ENCODE data around the gene BEX3.
"Not testable (repeated sequence)": the region's sequence is repeated elsewhere in the genome, so short reads cannot be mapped to it uniquely, and the experiment has no call there.

The BEX3 gene

DNA sequence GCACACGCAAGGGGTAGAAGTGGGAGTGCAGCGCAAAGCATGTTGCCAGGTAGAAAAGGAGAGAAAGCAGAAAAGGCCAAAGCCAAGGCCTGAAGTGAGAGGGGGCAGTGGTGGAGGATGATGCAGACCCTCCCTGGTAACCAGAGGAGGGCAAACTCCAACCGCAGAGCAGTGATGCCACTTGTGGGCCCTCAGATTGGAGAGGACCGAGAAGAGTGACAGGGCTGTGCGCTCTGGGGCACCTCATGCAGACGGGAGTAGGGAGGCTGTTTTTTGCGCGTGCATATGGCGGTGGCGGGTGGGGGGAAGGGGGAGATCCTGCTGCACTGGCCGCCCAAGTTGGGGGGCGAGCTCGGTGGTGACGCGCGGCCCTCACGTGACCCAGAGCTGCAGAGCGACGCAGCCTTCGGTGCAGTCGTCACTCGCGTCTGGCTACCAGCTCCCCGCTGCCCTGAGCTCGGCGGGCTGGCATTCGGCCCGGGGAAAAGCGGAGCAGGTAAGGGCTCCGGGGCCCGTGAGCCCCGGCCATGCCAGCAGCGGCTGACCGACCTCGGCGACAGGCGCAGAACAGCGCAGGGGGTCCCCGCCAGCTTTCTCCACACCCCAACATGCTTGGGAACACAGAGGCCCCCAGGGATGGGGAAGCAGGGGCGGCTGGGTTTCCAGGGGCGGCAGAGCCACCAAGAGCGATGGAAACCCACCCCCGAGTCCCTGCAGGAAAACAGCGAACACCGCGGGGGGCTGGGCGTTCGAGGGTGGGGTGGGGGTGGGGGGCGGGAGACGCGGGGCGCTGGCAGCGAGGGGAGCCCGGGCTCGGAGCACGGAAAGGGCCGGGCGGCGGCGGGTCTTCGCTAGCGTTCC, at the start of gene BEX3:
Gene BEX3, plus strand, starts transcription at position 421 of the 861 bp plus-strand sequence. CDS start 984 bp downstream, outside the sequence.
- no peak for DNase-seq (ENCODE audit: low read depth)

DNA sequence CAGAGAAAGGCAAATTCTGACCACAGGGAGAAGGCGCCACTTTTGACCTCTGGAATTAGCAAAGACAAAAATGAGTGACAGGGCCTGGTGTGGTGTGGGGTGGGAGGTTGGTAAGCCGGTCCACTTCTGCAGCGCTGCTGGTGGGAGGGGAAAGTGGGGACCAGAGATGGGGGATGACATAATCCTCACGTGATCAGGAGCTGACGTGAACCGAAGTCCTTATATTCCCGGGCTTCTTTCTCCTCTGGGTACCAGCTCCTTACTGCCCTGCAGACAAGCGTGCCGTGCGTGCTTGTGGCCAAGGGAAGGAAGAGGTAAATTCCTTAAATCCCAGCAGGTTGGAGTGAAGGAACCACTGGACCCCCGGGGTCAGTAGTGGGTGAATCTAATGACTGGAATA, 46.3 kb upstream of the BEX3 start, which contains the start of gene TCEAL7:
Gene TCEAL7, plus strand, starts transcription at position 249 of the 400 bp plus-strand sequence. CDS start 1,165 bp downstream, outside the sequence.
- DNase-seq (ENCODE audit: low read depth): peak; percentile 30

DNA sequence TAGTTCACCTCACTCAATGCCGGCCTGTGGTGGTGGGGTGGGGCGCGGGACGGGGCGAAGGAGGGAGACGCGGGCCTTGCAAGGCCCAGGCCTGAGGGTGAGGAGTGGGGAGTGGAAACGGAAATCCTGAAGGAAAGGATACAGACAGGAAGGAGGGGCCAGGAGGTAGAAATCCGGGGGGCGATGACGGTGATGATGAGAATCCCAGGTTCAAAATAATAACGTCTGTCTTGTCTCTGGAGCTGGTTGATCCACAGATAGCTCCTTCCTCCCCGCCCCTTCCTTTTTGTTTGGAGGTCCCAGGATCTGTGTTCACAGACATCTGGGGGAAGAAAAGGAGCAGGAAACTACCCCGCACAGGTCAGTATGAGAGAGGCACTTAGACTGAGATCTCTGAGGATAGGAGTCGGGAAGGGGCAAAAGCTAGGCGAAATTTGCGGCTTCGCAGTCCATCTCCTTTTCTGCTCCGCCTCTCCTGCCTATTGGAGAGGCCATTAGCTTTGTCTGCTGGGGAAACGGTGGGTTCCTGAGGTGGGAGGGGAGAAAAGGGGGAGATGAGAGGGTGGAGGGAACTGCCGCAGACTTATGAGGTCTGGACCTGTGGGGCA, 45.6 kb upstream of the BEX3 start:
- peak; percentile 12 for DNase-seq (ENCODE audit: low read depth)

DNA sequence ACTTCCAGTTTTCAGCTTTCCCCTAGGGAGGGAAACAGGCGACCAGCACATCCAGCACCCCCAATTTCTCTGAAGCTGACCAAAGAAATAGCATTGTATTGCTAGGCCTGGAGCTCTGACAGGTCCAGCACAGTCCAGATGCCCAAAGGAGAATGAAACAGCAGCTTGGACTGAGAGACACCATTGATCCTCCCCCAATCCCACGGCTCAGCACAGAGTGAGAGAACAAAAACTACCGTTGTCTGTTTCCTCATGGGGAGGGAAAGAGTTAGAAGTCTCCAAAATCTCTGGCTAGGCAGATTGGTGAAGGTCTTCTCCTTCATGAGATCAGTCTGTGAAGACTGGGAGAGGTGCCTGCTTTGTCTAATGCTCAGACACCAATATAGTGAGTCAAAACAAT, 37.7 kb upstream of the BEX3 start:
- no peak for DNase-seq (ENCODE audit: low read depth)

DNA sequence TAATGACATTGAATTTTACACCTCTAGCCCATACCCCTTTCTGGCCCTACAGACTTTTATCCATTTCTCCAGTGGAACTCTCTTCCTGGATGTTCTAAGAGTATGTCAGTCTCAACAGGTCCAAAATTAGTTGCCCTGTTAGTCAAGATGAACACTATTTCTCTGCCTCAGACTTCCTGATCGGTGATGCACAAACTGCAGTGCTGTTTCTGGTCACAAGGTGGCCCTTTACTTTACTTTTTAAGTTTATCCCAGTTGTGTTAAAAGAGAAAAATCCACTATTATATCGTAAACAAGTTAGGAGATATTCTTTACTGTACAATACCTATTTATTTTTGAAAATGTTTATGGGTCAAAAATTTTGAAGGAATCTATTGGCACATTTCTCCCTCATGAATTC, 33.2 kb upstream of the BEX3 start:
- peak; percentile 49 for DNase-seq (ENCODE audit: low read depth)

DNA sequence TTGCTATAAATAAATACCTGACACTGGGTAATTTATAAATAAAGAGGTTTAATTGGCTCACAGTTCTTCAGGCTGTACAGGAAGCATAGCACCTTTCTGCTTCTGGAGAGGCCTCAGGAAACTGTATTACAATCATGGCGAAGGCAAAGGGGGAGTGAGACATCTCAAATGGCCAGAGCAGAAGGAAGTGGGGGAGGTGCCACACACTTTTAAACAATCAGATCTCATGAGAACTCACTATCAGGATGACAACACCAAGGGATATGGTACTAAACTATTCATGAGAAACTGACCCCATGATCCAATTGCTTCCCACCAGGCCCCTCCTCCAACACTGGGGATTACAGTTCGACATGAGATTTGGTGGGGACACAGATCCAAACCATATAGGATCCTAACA, 31.7 kb upstream of the BEX3 start:
- no peak for DNase-seq (ENCODE audit: low read depth)

DNA sequence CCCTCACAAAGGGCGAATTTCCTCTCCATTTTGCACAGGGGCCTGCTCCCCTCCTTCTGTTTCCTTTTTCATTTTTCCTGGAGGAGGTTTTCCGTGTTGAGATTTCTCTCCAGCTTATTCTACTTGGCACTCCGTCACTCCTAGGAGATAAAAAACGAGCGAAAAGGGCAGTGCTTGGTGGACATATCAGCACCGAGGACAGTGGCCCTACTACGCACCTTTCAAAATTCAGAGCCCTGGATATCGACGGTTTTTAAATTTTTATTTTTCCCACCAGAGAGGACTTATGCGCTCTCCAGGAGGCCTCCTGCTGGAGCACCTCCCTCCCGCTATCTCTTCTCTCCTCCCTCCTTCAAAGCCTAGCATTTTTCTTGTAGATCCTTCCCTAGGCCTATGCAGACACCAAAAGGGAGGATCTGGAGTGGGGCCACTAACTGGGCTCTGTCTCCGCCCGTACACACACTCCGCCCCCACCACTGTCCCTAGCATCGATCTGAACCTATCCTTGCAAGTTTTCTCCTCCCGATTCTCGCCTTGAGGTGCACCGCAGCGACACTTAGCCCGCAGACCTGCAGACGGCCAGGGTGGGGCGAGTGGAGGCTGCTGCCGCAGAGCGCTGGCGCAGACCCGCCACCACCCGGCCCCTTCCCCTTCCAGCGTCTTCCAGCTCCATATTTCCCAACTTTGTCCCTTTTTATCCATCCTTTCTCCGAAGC, 28.5 kb upstream of the BEX3 start:
- DNase-seq (ENCODE audit: low read depth): no peak

DNA sequence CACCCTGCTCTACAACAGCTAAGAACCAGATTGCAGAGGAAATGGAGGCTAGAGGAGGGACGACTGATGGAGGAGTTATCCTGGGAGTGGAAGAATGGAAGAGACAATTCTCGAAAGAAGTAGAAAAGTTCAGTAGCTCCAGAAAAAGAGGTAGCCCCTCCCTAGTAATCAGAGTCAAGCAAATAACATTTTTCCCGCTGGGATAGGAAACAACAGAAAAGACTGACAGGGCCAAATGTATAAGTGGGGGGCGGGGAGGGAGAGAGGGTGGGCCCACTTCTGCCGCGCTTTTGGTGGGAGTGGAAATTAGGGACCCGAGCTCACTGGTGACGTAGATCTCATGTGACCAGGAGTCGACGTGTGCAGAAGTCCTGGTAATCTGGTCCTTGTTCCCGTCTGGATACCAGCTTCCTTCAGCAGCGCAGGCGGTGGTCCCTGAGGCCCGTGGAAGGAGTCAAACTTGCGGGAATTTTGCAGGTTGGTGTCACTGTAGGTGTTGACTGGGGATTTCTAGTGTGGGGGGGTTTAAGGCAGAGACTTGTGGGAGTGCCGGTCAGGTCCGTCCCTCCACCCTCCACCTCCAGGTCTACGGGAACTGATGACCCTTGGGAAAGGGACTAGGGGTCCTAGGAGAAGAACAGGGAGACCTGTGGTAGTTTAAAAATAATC, 20.1 kb upstream of the BEX3 start, which contains the start of gene TCEAL9:
Gene TCEAL9, plus strand, starts transcription at position 377 of the 669 bp plus-strand sequence. CDS start 1,179 bp downstream, outside the sequence.
- peak; percentile 73 for DNase-seq (ENCODE audit: low read depth)

DNA sequence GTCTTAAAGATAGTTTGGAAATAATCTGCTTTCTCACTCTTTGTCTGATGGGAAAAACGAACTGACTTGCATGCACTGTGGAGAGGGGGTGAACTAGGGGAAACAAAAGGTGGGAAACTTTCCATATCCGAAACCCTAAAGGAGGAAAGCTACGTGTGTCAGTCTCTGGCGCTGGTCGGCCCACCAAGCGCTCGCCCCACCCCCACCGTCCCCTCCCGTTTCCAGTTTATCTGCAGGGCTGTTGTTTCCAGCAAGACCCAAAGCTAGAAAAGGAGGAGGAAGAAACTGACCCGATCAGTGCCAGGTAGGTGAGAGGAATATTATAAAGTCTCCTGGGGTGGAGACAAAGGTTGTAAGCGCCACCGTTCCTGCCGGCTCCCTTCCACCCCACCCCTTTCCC, 19.5 kb upstream of the BEX3 start:
- no peak for DNase-seq (ENCODE audit: low read depth)

DNA sequence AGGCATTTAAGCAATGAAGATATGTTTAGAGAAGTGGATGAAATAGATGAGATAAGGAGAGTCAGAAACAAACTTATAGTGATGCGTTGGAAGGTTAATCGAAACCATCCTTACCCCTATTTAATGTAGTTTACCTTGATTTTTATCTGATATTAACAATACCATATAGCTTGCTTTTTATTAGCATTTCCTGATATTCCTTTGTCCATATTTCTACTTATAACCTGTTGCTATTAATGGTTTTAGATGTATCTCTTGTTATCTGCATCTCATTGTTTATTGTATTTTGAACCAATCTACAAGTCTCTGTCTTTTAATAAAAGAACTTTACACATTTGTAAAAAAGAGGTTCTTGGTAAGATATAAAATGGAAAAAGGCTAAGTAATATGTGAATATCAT, 18.5 kb upstream of the BEX3 start:
- DNase-seq (ENCODE audit: low read depth): no peak

DNA sequence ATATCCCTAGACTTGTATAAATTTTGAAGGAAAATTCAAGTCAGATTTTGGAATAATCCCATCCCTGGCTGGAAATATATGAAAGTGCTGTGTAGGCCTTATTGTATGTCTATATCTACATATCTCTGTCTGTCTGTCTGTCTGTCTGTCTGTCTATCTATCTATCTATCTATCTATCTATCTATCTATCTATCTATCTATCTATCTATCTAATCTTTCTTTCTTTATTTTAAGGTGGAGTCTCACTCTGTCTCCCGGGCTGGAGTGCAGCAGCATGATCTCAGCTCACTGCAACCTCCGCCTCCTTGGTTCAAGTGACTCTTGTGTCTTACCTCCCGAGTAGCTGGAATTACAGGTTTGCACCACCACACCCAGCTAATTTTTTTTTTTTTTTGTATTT, 16.7 kb upstream of the BEX3 start:
- not testable (repeated sequence) for DNase-seq (ENCODE audit: low read depth)

DNA sequence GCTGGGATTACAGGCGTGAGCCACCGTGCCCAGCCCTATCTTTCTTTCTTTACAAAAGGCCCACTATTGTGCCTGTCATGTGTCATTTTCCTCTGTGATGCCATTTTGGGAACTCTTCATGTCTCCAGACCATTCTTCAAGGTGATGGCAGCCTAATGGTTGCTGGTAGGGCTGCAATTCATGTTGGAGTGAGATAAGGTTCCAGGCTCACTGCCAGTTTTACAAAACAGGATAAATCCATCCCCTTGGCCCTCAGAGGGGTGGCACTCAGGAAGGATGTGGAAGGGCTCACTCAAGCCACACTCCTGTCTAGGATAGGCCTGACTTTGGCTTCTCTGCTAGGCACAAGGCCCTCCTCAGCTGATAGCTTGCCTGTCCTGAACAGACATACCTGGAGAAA, 16.2 kb upstream of the BEX3 start:
- no peak for DNase-seq (ENCODE audit: low read depth)

DNA sequence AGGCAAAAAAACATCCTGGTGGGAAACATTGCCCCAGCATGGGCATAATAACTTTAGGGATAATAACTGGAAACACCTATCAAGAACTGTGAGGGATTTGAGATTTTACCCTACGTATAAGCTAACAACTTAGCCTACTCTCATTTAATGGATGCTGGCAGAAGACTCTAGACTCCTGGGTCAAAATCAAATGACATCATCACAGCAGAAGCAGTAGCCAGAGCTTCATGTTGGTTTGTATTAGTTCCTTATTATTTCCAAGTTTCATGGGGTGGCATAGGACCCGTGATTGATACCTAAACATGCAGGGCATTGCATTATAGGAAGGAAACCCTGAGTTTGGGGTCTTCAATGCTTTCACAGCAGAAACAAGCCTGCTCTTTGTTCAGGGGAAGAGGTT, 15.4 kb upstream of the BEX3 start:
- DNase-seq (ENCODE audit: low read depth): no peak

DNA sequence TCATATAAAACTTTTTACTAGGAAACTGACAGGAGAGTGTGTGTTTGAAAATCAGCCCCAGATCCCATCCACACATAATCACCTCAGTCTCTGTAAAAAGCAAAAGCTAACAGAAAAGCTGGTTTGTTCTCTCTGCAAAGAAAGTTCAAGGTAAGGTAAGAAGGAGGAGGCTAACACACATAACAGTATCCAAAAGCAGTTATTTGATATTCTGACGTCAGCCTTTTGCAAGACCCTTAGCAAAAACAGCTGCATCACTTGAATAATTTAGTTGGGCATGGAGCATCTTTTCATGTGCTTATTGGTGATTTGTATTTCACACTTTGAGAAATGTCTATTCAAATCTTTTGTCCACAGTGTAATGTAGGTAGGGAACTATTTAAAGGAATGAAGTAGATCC, 14.5 kb upstream of the BEX3 start:
- peak; percentile 50 for DNase-seq (ENCODE audit: low read depth)

DNA sequence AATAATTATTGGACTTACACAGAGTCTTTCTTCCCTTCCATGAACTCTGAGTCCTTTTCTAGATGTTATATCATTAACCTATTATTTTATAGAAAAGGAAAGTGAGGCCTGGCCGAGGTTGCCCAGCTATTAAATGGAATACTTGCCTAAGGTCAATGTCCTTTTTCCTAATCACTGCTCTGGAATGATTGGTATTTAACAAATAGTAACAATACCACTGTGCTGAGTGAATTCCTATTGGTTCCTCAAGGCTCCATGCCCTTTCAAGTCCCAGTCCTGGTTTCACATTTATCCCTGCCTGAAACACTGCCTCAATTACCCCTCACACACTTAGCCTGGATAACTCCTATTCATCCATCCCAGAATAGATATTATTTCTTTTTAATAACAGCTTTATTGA, 13.9 kb upstream of the BEX3 start:
- peak; percentile 65 for DNase-seq (ENCODE audit: low read depth)

DNA sequence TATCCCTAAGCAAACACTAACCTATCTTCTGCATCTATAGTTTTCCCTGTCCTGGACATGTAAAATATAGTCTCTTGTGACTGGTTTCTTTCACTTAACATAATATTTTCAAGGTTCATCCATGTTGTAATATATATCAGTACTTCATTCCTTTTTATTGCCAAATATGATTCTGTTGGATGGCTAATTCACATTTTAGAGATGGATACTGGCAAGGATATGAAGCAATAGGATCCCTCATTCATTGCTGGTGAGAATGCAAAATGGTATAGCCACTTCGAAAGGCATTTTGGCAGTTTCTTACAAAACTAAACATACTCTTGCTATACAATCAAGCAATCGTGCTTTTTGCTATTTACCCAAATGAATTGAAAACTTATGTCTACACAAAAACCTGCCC, 13.3 kb upstream of the BEX3 start:
- no peak for DNase-seq (ENCODE audit: low read depth)

DNA sequence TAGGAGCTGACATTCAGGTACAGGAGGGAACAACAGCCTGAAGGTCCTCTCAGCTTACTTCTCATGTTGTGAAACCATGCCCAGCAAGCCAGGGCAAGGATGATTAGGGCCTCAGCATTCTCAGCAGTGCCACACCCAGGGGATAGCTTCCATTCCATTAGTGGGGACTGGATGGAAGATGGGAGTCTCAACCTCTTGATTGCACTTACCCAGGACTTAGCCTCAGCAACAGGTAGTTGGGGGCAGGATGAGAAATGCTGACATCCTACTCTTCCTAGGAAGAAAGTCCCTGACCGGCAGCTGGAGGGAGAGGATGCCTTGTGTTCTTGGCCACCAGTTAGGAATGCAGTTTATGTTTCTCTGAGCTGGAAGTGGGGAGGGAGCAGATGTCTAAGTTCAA, 8.8 kb upstream of the BEX3 start:
- DNase-seq (ENCODE audit: low read depth): no peak

DNA sequence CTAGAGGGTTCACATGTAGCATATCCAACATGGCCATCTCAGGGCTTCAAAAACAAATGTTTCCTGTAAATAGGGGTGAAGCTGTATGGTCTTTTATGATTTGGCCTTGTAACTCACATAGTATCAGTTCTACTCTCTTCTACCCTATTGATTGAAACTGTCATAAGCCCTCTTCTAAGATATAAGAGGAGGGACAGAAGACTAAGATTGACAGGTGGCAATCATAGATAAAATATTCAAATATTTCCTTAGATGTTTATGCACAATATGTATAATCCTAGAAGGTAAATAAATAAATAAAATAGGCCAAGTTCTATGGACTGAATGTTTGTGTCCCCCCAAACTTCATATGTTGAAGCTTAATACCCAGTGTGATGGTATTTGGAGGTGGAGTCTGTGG, 6.9 kb upstream of the BEX3 start:
- DNase-seq (ENCODE audit: low read depth): no peak

DNA sequence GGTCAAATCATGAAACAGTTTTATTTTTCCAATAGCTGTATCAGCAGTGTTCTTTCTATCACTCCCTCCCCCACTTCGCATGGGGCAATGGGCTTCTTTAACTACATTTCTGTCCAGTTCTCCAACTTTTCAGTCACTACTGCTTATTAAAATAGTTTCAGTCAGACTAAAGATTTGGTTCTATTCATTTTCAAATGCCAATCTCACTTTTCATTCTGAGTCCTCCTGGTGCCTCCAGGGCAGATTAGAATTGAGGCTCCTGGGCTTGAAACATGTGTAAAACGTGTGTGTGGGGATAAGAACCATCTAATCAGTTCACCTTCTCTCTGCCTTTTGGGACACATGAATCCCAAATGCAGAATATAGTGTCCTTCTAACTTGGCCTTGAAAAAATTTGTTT, 3.5 kb upstream of the BEX3 start:
- DNase-seq (ENCODE audit: low read depth): no peak

DNA sequence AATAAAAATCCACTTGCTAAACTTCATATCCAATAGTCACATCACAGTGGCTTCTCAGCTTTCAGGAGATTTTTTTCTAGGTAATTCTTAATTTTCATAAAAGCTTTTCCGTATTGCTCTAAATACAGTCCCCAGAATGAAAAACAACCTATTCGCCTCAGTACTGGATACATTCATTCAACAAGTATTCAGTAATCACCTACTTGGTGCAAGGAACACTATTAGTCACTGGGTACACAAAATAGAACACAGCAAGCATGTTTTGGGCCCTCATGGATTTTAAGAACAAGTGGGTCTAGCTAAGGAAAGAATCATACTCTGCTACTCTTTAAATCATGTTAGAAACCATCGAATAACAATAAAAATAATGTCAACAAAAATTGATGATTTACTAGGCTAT, 2.8 kb upstream of the BEX3 start:
- DNase-seq (ENCODE audit: low read depth): no peak

DNA sequence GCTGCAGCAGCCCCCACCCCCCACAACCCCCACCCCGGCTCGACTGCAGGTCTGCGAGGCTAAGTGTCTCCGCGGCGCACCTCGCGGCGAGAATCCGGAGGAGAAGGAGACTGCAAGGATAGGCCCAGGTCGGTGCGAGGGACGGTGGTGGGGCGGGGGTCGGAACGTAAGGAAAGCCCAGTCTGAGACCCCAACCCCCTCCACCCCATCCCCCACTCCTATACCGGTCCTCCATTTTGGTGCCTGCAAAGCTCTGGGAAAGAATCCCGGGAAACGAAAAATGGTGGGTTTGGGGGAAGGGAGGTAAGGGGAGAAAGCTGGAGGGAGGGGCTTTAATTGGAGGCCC, 614 bp downstream of the BEX3 start:
- DNase-seq (ENCODE audit: low read depth): no peak

DNA sequence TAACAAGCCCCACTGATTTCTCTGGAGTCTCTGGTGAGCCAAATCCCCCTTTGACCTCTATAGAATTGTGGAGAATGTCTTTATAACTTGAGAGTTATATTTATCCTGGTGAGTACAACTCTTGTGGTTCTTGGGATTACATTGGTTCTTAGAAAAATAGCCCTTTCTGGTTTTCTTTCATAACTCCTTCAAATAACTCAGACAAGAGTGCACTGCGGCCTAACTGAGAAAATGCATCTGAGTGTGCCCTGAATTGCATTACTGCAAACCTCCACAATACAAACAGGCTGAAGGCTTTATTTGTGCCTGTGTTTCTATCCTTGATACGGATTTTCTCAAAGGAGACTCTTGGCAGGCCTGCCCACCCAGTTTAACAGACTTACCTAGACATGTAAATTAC, 2.7 kb downstream of the BEX3 start:
- DNase-seq (ENCODE audit: low read depth): peak; percentile 55
